ENCODE results near the gene DNAAF2. TPM values are rescaled to one million over a fixed set of nuclear protein-coding genes. Genes with fewer than 3 reads are reported as not detected.
"Not testable (repeated sequence)": the region's sequence is repeated elsewhere in the genome, so short reads cannot be mapped to it uniquely, and the experiment has no call there.

DNAAF2 gene
- total and polyA plus RNA-seq, 4 donors: 4.4 to 12.3 (median 9.9) TPM

DNA sequence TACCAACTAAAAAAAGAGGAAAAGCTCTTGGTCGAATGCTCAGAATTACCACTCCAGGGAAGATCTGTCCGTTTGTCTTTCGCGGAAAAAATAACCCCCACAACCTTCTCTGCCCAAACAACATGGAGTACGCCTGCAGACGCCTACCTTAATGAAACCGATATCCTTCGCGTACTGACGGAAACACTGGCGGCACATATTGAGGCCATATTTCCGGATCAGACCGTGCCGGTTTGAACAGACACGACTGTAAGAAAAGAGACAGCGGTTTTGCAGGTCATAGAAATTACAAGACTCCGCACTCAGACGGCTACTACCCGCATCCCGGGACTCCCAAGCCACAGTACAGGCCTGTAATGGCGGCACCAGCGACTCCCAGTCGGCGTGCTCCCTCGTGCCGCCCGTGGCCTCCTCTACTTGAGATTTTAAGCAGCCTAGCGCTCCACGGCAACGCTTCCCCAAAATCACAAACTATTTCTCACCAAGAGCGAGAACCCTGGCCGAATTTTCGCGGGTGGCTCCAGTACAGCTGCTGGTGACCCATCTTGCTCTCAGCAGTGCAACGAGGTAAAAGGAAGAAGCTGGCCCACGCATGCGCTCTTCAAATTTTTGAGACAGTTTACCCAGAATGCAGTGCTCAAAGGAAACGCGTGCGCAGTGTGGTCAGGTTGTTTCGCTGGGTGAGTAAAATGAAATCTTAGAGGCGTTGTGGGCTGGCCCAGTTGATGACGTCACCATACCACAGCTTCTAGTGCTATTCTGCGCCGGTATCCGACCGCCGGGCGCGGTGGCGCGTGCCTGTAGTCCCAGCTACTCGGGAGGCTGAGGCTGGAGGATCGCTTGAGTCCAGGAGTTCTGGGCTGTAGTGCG, 49.0 kb downstream of the DNAAF2 start, which contains the start of gene RPS29:
Gene RPS29, minus strand, starts transcription at position 578 of the 870 bp plus-strand sequence. Its CDS starts 34 bp downstream, at position 544.
- H3K27ac ChIP-seq (ENCODE audit: low read depth in 1 of 2, low read length in 1 of 2): peak within 1 kb of the TSS; percentile 93 to 96
- H3K4me1 ChIP-seq (ENCODE audit: control insufficient read depth in 5 of 5, insufficient read depth in 5 of 5, low read length in 5 of 5): peaks cover 0 to 19% (median 10%) of the 10 kb centered on the region in 5 donors
- TF ChIP-seq CTCF (IDR thresholded peaks at IDR 0.05; ENCODE audit: control extremely low read depth, extremely low read depth): no peak
- peaks cover 9 to 20% (median 16%) of the 10 kb centered on the region in 4 donors for H3K36me3 ChIP-seq (ENCODE audit: control insufficient read depth in 4 of 4, insufficient read depth in 4 of 4, low read length in 4 of 4)
- WGBS, 2 donors: 0 to 1% methylated on average over 53 to 54 of the region's 55 CpGs
- peak within 1 kb of the TSS; percentile 95 to 97 for H3K9ac ChIP-seq (ENCODE audit: insufficient read depth in 1 of 2, low read length in 2 of 2)
- no peaks in the 10 kb centered on the region for H3K27me3 ChIP-seq (ENCODE audit: control insufficient read depth in 3 of 3, insufficient read depth in 3 of 3, low read length in 2 of 3)
- peak; percentile 90 for ATAC-seq (ENCODE audit: insufficient read depth, low FRiP score)
- H3K9me3 ChIP-seq (ENCODE audit: control insufficient read depth in 4 of 4, insufficient read depth in 3 of 4, low read length in 3 of 4): no peaks in the 10 kb centered on the region
- H3K4me3 ChIP-seq: peak within 1 kb of the TSS; percentile 89
- peak; percentile 99 to 100 (median 100) for DNase-seq

DNA sequence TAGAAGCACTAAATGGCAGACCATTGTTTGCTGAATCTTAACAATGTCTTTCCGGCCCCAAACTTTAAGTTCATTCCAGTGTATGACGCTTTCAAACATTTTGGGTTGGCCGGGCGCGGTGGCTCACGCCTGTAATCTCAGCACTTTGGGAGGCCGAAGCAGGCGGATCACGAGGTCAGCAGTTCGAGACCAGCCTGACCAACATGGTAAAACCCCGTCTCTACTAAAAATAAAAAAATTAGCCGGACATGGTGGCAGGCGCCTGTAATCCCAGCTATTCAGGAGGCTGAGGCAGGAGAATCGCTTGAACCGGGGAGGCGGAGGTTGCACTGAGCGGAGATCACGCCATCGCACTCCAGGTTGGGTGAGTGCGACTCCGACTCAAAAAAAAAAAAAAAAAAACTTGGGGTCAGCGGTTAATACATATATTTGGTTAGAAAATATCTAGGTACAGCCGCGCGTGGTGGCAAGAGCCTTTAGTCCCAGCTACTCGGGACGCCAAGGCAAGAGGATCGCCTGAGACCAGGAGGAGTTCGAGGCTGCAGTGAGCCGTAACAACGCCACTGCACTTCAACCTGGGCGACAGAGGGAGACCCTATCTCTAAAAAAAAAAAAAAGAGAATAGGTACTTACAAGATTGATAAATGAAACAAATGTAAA, 49.9 kb downstream of the DNAAF2 start:
- 15 to 18% methylated on average over 32 of the region's 32 CpGs for WGBS, 2 donors
- not testable (repeated sequence) for H3K27me3 ChIP-seq (ENCODE audit: control insufficient read depth in 3 of 3, insufficient read depth in 3 of 3, low read length in 2 of 3); ATAC-seq (ENCODE audit: insufficient read depth, low FRiP score); DNase-seq; H3K9me3 ChIP-seq (ENCODE audit: control insufficient read depth in 4 of 4, insufficient read depth in 3 of 4, low read length in 3 of 4)
- H3K9ac ChIP-seq (ENCODE audit: insufficient read depth in 1 of 2, low read length in 2 of 2): peak overlapping the region; percentile 95 to 97
- peaks cover 0 to 19% (median 10%) of the 10 kb centered on the region in 5 donors for H3K4me1 ChIP-seq (ENCODE audit: control insufficient read depth in 5 of 5, insufficient read depth in 5 of 5, low read length in 5 of 5)
- peak overlapping the region; percentile 56 to 93 for H3K27ac ChIP-seq (ENCODE audit: low read depth in 1 of 2, low read length in 1 of 2)
- peaks cover 9 to 20% (median 16%) of the 10 kb centered on the region in 4 donors for H3K36me3 ChIP-seq (ENCODE audit: control insufficient read depth in 4 of 4, insufficient read depth in 4 of 4, low read length in 4 of 4)
- peak overlapping the region; percentile 89 for H3K4me3 ChIP-seq

GRCh38 chr14:49584058-49584457, 51.0 kb downstream of the DNAAF2 start:
- ATAC-seq (ENCODE audit: insufficient read depth, low FRiP score): no peak
- Histone ChIP-seq H3K9ac (ENCODE audit: insufficient read depth in 1 of 2, low read length in 2 of 2) (peak overlapping the region in 1 of 2 donors; percentile 28), H3K36me3 (ENCODE audit: control insufficient read depth in 4 of 4, insufficient read depth in 4 of 4, low read length in 4 of 4) (peaks cover 9 to 20% (median 16%) of the 10 kb centered on the region in 4 donors), H3K4me1 (ENCODE audit: control insufficient read depth in 5 of 5, insufficient read depth in 5 of 5, low read length in 5 of 5) (peaks cover 0 to 19% (median 10%) of the 10 kb centered on the region in 5 donors), H3K4me3 (no peak overlapping the region), H3K27ac (ENCODE audit: low read depth in 1 of 2, low read length in 1 of 2) (peak overlapping the region in 1 of 2 donors; percentile 15), H3K27me3 (ENCODE audit: control insufficient read depth in 3 of 3, insufficient read depth in 3 of 3, low read length in 2 of 3) (no peaks in the 10 kb centered on the region), H3K9me3 (ENCODE audit: control insufficient read depth in 4 of 4, insufficient read depth in 3 of 4, low read length in 3 of 4) (no peaks in the 10 kb centered on the region)
- WGBS, 2 donors: 88 to 89% methylated on average over 11 of the region's 11 CpGs
- TF ChIP-seq CTCF (IDR thresholded peaks at IDR 0.05; ENCODE audit: control extremely low read depth, extremely low read depth): no peak
- DNase-seq: no peak

GRCh38 chr14:49583629-49584028, 51.4 kb downstream of the DNAAF2 start:
- no peak overlapping the region for H3K9ac ChIP-seq (ENCODE audit: insufficient read depth in 1 of 2, low read length in 2 of 2)
- H3K27me3 ChIP-seq (ENCODE audit: control insufficient read depth in 3 of 3, insufficient read depth in 3 of 3, low read length in 2 of 3): no peaks in the 10 kb centered on the region
- no peak overlapping the region for H3K4me3 ChIP-seq
- DNase-seq (no peak), ATAC-seq (ENCODE audit: insufficient read depth, low FRiP score) (no peak)
- peaks cover 9 to 20% (median 16%) of the 10 kb centered on the region in 4 donors for H3K36me3 ChIP-seq (ENCODE audit: control insufficient read depth in 4 of 4, insufficient read depth in 4 of 4, low read length in 4 of 4)
- WGBS, 2 donors: 78 to 89% methylated on average over 6 of the region's 6 CpGs
- TF ChIP-seq CTCF (IDR thresholded peaks at IDR 0.05; ENCODE audit: control extremely low read depth, extremely low read depth): no peak
- H3K27ac ChIP-seq (ENCODE audit: low read depth in 1 of 2, low read length in 1 of 2): no peak overlapping the region
- peaks cover 0 to 19% (median 10%) of the 10 kb centered on the region in 5 donors for H3K4me1 ChIP-seq (ENCODE audit: control insufficient read depth in 5 of 5, insufficient read depth in 5 of 5, low read length in 5 of 5)
- H3K9me3 ChIP-seq (ENCODE audit: control insufficient read depth in 4 of 4, insufficient read depth in 3 of 4, low read length in 3 of 4): no peaks in the 10 kb centered on the region

All from lung (tissue), 12 donors.